Activated CD8-positive, alpha-beta T cell treated with anti-CD3 and anti-CD28 coated beads for 36 hours (primary cell): ENCODE measurements around the gene RECQL5. TPM values are rescaled to one million over a fixed set of nuclear protein-coding genes. Genes with fewer than 3 reads are reported as not detected.

ENCODE experiments used
- ATAC-seq: fragments of 200-7000 bp; cut with Tn5 transposase; one replicate; pipeline ENCODE4 v1.10.0; 2021; ENCODE audit warnings: mild to moderate bottlenecking, moderate library complexity
- CTCF ChIA-PET: fragments of 350-600 bp; sonication (Branson Sonifier 250); formaldehyde crosslinking; loops from one replicate; lab custom pipeline; 2021; ENCODE audit warnings: antibody characterized with exemption; lab: Charles Lee
- POLR2A ChIA-PET: fragments of 350-600 bp; sonication (Branson Sonifier 250); formaldehyde crosslinking; loops from one replicate; lab custom pipeline; 2021; ENCODE audit warnings: antibody characterized with exemption; lab: Charles Lee
- DNase-seq: peaks from one replicate; pipeline ENCODE4 v3.0.0-alpha.2; 2020
- H3K27ac Mint-ChIP-seq: one replicate; pipeline ENCODE4 v1.8.0; 2021; ENCODE audit warnings: mild to moderate bottlenecking, mixed read lengths
- H3K27me3 Mint-ChIP-seq: one replicate; pipeline ENCODE4 v1.8.0; 2021; ENCODE audit warnings: mixed read lengths
- H3K36me3 Mint-ChIP-seq: one replicate; pipeline ENCODE4 v1.8.0; 2021; ENCODE audit warnings: low read depth, mixed read lengths
- H3K4me1 Mint-ChIP-seq: one replicate; pipeline ENCODE4 v1.8.0; 2021; ENCODE audit warnings: low read depth, mixed read lengths
- H3K4me3 Mint-ChIP-seq: one replicate; pipeline ENCODE4 v1.8.0; 2021; ENCODE audit warnings: mild to moderate bottlenecking, moderate library complexity, mixed read lengths
- H3K9me3 Mint-ChIP-seq: one replicate; pipeline ENCODE4 v1.8.0; 2021; ENCODE audit warnings: mixed read lengths
- intact Hi-C: fragments of 100-400 bp; cut with micrococcal nuclease; formaldehyde crosslinking; loops from one replicate; pipeline ENCODE4 v1.10.0; 2022
- total RNA-seq, 2 experiments: library from RNA; stranded (reverse); gene quantifications; one replicate each; pipeline ENCODE4 v1.2.3, GENCODE V29; 2021
- TF ChIP-seq, protein P1 (sequence below): fragments of 200-600 bp; IDR thresholded peaks from one replicate; pipeline ENCODE4 v1.8.0; 2022; ENCODE audit warnings: antibody characterized with exemption, mild to moderate bottlenecking

RECQL5 gene
- total RNA-seq, 2 experiments from 2014 or later = 33.3 to 34.2 TPM

DNA sequence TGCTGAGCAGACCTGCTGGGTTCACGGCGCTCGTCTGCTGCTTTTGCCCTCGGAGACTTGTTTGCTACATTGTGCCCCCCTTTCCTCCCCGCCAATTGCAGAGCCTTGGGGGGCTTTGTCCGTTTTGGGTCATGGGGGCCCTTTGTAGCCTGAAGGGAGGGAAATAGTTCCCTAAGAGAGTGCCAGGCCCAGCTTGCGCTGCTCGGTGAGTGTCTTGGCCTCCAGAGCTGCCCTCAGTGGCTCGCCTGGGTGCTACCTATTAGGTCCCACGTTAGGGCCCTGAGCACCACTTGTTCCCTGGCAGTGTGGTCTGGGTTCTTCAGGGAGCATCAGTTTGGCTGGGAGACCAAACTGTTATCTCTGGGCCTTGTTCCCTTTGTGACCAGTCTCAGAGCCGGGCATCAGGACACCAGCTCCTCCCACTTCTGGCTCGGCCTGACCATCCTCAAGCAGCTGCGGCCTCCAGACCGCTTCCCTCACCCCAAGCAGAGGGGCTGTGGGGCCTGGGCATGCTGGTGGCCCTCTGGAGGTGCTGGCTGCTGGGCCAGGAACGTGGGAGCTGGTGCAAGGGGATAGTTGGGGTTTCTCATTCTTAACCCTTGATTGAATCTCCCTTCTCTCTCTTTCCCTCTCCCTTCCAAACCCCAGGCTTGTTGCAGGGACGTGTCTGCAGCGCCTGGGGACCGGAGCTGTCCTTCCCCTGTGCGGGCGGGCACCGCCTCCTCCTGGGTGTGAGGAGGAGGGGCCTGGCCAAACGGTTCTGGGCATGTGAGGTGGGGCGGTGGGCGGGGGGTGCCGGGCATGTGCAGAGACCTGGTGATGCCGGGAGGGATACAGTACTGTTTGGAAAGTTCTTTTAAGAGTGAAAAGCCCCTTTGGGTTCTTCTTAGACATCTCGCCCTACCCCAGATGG lies 38.3 kb upstream of the RECQL5 start:
- CTCF ChIA-PET = interaction anchor here (0.9 to 1.9 kb wide), 5 partner anchors 33 to 48 kb away, joined by 3 to 6 read pairs (median 4); no protein-coding TSS in a partner anchor
- ATAC-seq = no peak
- TF ChIP-seq, protein P1, sequence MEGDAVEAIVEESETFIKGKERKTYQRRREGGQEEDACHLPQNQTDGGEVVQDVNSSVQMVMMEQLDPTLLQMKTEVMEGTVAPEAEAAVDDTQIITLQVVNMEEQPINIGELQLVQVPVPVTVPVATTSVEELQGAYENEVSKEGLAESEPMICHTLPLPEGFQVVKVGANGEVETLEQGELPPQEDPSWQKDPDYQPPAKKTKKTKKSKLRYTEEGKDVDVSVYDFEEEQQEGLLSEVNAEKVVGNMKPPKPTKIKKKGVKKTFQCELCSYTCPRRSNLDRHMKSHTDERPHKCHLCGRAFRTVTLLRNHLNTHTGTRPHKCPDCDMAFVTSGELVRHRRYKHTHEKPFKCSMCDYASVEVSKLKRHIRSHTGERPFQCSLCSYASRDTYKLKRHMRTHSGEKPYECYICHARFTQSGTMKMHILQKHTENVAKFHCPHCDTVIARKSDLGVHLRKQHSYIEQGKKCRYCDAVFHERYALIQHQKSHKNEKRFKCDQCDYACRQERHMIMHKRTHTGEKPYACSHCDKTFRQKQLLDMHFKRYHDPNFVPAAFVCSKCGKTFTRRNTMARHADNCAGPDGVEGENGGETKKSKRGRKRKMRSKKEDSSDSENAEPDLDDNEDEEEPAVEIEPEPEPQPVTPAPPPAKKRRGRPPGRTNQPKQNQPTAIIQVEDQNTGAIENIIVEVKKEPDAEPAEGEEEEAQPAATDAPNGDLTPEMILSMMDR = no peak
- H3K4me3 Mint-ChIP-seq = no peak overlapping the region
- no peaks in the 10 kb centered on the region for H3K9me3 Mint-ChIP-seq
- no peak overlapping the region for H3K27ac Mint-ChIP-seq
- peaks cover 20% of the 10 kb centered on the region for H3K36me3 Mint-ChIP-seq
- no peaks in the 10 kb centered on the region for H3K27me3 Mint-ChIP-seq
- no peak for DNase-seq
- no peaks in the 10 kb centered on the region for H3K4me1 Mint-ChIP-seq
- POLR2A ChIA-PET = no interaction called here
- intact Hi-C loops = no loop called here

DNA sequence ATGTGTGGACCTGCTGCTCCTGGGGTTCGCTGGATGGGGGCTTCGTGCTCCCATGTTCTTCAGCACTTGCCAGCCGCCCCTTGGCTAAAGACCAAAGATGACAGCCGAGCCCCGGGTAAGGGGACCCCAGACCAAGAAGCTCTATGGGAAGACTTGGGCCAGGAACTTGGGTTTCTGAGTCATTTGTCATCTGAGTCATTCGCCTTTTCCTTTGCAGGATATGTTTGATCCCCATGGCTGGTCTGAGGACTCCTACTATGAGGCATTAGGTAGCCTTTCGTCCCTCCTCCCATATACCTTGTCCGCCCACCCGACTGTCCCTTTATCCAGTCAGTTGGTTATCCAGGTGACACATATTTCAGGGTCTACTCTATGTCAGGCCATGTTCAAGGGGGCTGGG lies 36.6 kb upstream of the RECQL5 start:
- H3K27ac Mint-ChIP-seq = no peak overlapping the region
- ChIA-PET CTCF (interaction anchor here (1.0 to 2.5 kb wide), 5 partner anchors 19 to 70 kb away, joined by 3 to 11 read pairs (median 5); partner anchors contain the start of gene SMIM5), POLR2A (no interaction called here)
- TF ChIP-seq, protein P1 = no peak
- DNase-seq (no peak), ATAC-seq (no peak)
- no peak overlapping the region for H3K4me3 Mint-ChIP-seq
- intact Hi-C loops = no loop called here
- H3K4me1 Mint-ChIP-seq = no peaks in the 10 kb centered on the region
- peaks cover 24% of the 10 kb centered on the region for H3K36me3 Mint-ChIP-seq
- H3K27me3 Mint-ChIP-seq = no peaks in the 10 kb centered on the region
- no peaks in the 10 kb centered on the region for H3K9me3 Mint-ChIP-seq

DNA sequence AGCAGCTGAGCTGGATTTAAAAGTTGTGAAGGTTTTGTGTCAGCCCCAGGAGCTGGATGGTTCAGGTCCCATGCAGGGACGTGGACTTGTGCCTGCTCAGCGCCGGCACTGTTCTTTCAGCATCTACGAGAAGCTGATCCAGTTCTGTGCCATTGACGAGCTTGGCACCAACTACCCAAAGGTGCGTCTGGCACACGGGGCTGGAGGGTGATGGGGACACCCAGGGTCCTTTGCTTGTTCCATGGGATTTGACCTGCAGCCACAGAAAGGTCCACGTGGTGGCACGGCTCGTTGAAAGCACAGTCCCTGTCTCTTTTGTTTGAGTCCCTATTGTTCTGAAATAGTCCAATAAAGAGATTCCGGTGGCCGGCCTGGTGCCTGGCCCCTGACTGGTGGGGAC lies 36.2 kb upstream of the RECQL5 start:
- intact Hi-C loops = no loop called here
- Mint-ChIP-seq H3K4me1 (no peaks in the 10 kb centered on the region), H3K36me3 (peaks cover 24% of the 10 kb centered on the region), H3K4me3 (no peak overlapping the region), H3K27ac (no peak overlapping the region), H3K27me3 (no peaks in the 10 kb centered on the region), H3K9me3 (no peaks in the 10 kb centered on the region)
- no peak for ATAC-seq
- TF ChIP-seq, protein P1 = no peak
- no peak for DNase-seq
- CTCF ChIA-PET = interaction anchor here (1.0 to 2.5 kb wide), 5 partner anchors 19 to 70 kb away, joined by 3 to 11 read pairs (median 5); partner anchors contain the start of gene SMIM5
- POLR2A ChIA-PET = no interaction called here

DNA sequence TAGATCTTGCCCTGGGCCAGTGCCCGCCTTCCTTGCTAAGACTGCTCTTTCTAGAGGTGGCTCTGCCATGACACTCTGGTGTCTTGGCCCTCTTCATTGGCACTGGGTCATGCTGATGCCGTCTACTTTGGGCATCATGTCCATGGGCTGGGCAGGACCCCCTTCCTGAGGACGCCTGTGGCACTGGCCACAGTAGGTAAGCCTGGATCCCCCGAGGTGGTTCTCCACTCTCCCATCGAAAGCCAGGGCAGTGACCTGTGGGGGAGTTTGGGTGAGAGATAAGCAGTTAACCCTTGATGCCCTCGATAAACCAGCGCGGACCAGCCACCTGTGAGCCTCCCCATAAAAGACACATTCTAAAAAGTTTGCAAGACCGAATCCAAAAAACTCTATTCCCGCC lies 34.3 kb upstream of the RECQL5 start:
- TF ChIP-seq, protein P1 = no peak
- POLR2A ChIA-PET = no interaction called here
- no peaks in the 10 kb centered on the region for H3K4me1 Mint-ChIP-seq
- no peaks in the 10 kb centered on the region for H3K27me3 Mint-ChIP-seq
- H3K9me3 Mint-ChIP-seq = no peaks in the 10 kb centered on the region
- no peak overlapping the region for H3K27ac Mint-ChIP-seq
- CTCF ChIA-PET = interaction anchor here (0.7 kb wide), 1 partner anchor 46 kb away, joined by 3 read pairs; no protein-coding TSS in a partner anchor
- DNase-seq = no peak
- ATAC-seq = no peak
- H3K36me3 Mint-ChIP-seq = peaks cover 16% of the 10 kb centered on the region
- H3K4me3 Mint-ChIP-seq = no peak overlapping the region
- intact Hi-C loops = no loop called here

DNA sequence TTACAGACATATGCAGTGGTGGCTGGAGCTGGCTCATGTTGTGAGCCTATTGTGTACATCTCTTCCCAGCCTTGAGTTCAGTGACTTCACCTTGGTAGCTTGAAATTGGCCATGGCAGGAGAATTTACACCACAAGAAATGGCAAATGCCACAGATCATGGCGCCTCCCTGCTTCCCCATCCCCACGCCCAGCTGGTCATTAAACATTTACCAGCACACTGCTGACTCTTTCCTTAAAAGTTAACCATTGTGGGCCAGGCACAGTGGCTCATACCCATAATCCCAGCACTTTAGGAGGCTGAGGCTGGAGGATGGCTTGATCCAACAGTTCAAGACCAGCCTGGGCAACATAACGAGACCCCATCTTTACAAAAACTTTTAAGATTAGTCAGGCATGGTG lies 31.7 kb upstream of the RECQL5 start:
- no peak overlapping the region for H3K4me3 Mint-ChIP-seq
- H3K4me1 Mint-ChIP-seq = no peaks in the 10 kb centered on the region
- H3K27me3 Mint-ChIP-seq = no peaks in the 10 kb centered on the region
- H3K36me3 Mint-ChIP-seq = peaks cover 25% of the 10 kb centered on the region
- no peak overlapping the region for H3K27ac Mint-ChIP-seq
- no peaks in the 10 kb centered on the region for H3K9me3 Mint-ChIP-seq
- CTCF ChIA-PET = interaction anchor here (0.9 to 1.3 kb wide), 2 partner anchors 49 to 51 kb away, joined by 3 to 4 read pairs; no protein-coding TSS in a partner anchor
- DNase-seq (no peak), ATAC-seq (no peak)
- TF ChIP-seq, protein P1 = no peak
- intact Hi-C loops = no loop called here
- POLR2A ChIA-PET = interaction anchor here (1.4 kb wide), 1 partner anchor 20 kb away, joined by 4 read pairs; no protein-coding TSS in a partner anchor
